Epidermal melanocyte (primary cell): Measurements from ENCODE around the gene CMTM7.

Experiments used
- DNase-seq: peaks from one replicate; pipeline ENCODE4 v3.0.0; 2011; ENCODE audit warnings: low spot score; ENCODE audit not compliant: insufficient read length

CMTM7 gene

DNA sequence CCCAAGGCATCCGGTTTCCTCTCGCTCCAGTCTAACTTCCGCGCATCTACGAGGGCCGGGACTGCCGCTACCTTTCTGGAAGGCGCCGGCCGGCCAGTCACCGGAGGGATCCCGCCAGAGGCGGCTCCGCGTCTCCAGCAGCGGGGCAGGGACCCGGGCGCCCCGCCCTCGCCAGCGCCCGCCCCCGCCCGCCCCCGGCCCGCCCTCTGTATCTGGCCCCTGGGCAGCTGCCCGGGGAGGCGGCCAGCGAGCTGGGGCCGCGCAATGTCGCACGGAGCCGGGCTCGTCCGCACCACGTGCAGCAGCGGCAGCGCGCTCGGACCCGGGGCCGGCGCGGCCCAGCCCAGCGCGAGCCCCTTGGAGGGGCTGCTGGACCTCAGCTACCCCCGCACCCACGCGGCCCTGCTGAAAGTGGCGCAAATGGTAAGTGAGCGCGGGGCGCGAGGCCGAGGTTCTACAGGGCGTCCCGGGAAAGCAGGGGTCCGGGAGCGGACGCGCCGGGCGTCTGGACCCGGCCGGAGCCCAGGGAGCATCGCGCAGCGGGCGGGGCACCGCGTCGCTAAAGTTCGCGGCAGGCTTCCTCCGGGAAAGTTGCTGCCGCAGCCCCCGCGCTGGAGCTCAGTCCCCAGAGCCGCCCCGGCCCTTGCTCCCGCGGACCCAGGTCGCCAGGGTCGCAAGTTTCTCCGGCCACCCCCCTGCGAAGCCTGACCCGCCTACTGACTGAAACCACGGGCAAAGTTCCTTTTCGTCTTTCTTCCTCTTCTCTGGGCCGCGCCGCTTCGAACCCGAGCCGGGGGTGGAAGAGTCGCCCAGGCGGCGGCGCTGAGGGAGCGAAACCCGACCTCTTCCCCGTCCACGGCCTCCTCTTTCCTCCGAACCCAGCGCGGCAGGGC is at the start of gene CMTM7:
Gene CMTM7 (plus strand): TSS at position 211 of the 893 bp plus-strand sequence. CDS start 54 bp downstream, at position 265.
- DNase-seq, result no peak

DNA sequence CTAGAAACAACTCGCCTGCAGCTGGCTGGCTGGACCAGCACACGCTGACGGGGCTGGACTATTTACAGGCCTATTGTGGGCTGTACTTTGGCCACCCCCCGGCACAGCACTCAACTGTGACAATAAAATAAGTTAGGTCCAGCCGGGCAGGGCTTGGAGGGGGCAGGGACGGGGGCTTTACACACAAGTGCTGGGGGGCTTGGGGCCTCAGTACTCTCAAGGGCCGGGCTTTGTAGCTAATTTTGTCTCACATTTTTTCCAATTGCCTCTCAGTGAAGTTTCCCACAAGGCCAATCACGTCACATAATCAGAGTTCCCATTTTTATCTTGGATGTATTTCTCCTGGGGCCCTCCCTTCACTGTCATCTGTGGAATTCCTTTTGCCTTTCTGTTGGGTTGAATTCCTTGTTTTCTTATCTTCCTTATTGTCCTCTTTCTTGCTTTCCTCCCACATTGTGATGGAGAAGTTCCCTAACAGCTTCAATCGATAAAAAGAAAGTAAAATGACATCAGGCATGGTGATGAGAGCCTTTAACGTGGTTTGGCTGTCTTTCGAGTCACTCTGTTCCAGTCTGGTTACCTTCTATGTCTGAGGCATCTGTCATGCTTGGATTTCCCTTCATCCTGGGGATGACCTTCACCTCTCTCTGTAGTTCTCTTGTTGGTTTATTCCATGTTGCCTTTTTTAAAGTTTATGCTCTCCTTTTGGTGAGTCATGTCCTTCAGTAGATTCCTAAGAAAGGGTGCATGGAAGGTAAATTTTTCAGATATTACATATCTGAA is 44.1 kb upstream of the CMTM7 start:
- no peak for DNase-seq

GRCh38 chr3:32349184-32349583 is 42.5 kb upstream of the CMTM7 start:
- DNase-seq, result no peak

- no peak for DNase-seq
These were observed 39.1 kb upstream of the CMTM7 start for GRCh38 chr3:32352563-32352962.

DNA sequence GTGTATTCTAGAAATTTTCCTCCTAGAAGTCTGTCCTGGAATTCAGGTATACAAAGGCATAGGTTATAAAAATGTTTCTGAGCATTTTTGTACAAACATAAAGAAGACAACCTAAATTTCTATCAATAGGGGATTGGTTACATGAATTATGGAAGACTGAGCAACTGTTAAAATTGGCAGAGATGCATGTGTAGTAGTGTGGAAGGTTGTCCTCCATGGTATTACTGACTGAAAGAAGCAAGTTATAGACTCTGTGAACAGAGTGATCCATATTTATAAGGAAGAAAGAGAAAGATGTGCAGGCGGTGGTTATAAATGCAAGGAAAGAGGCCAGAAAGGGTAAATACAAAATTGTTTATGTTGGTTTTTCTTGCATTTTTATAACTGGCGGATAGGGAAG is 38.3 kb upstream of the CMTM7 start:
- no peak for DNase-seq

DNA sequence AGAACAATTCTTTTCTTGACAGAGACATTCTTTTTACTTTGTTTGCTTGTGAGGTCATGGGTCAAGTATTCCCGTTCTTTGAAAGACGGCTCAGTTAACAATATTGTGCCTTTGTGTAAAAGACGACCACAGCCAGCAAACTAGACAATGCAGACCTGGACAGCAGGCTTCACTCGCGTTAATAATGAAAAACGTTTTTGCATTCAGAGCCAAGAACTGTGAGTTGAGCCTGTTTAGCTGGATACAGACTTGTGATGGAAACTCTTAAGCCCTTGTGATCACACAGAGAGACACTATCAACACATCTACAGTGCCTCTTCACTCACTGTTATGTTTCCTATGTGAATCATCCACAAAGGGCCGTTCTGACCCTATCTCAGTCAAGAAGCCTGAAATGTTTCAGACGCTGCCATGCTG is 37.3 kb upstream of the CMTM7 start:
- DNase-seq, result no peak

DNA sequence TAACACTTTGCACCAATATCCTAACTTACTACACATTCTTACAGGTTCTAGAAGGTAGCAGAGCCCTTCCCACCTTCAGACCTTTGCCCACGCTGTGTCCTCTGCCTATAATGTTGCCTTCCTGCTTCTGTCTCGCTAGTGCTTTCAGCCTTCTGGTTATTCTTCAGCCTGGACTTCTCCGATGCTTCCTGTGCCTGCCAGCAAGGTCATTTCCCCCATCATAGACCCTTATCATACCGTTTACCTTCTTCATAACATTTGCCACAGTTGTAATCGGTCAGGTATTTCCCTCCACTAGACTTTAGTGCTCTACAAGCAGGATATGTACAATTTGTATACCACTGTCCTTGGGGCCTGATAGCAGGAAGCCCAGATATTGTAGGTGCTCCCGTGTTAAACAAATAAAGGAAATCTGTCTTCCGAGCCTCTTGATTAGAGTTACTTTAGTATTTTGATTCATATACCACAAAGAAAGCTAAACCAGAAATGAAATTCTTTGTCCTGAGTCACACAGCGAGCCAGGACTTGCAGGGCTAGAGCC is 35.8 kb upstream of the CMTM7 start:
- DNase-seq, result no peak

- DNase-seq, result no peak
These were observed 31.7 kb upstream of the CMTM7 start for GRCh38 chr3:32359766-32360492.

- no peak for DNase-seq
These were observed 31.2 kb upstream of the CMTM7 start for GRCh38 chr3:32360493-32360827.

- DNase-seq, result no peak
These were observed 24.8 kb upstream of the CMTM7 start for GRCh38 chr3:32366638-32367397.

GRCh38 chr3:32367442-32367841 is 24.2 kb upstream of the CMTM7 start:
- no peak for DNase-seq

GRCh38 chr3:32371461-32372212 is 20.0 kb upstream of the CMTM7 start:
- no peak for DNase-seq

GRCh38 chr3:32372213-32372490 is 19.5 kb upstream of the CMTM7 start:
- DNase-seq, result no peak

DNA sequence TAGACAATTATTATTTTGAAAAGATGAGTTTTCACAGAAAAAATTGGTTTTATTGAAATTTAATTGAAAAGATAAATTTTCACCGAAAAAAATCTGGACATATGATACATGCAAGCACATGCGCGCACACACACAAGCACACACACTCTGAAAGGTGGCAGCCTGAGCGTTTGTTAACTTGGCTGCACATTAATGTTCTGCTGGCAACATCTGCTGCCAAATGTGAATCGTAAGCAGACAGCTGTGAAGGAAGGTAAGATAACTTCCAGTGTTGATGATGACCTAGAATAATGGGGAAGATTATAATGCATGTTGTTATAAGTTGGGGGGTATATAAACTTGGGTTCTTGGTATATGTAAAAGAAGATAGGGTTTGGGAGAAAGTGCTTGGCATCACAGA is 18.4 kb upstream of the CMTM7 start:
- no peak for DNase-seq

DNA sequence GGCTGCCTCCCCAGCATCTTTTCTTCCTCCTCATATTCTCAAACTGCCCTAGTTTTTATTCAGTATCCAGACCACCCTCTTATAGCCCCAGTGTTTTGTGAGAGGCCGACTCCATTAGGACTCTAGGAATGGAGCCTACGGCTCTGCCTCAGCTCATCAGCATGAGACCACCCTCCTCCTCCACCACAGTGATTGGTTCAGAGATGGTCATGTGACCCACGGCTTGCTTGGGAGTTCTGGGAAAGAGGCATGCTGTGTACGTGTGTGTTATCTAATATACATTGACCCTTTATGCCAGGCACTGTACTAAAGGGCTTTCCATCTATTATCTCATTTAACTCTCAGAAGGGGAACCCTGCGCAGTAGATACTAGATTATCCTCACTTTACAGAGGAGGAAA is 17.8 kb upstream of the CMTM7 start:
- DNase-seq, result no peak

DNA sequence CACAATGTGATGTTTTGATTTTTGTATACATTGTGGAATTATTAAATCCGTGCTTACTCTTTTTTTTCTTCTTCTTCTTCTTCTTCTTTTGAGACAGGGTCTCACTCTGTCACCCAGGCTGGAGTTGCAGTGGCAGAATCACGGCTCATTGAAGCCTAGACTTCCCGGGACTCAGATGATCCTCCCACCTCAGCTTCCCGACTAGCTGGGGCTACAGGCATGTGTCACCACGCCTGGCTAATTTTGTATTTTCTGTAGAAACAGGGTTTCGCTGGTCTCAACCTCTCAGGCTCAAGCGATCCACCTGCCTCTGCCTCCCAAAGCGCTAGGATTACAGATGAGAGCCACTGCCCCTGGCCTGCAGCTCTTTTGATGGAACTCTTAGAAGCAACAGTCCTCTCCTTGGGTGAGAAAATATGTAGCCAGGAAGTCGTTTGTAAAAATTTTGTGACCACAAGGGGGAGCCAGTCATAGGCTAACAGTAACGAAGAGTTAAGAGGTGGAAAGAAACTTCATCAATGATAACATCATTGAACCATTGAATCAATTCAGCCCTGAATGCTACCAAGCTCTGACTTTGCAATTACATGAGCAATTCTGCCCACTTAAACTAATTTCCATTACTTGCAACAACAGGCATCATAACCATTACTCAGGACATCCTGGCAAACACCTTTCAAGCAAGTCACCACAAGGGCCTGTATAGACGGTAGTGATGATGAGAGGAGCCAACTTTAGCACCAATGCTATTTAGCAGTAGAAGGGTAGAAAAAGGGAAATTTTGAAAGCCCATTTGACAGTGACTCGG is 16.7 kb upstream of the CMTM7 start:
- DNase-seq, result no peak

DNA sequence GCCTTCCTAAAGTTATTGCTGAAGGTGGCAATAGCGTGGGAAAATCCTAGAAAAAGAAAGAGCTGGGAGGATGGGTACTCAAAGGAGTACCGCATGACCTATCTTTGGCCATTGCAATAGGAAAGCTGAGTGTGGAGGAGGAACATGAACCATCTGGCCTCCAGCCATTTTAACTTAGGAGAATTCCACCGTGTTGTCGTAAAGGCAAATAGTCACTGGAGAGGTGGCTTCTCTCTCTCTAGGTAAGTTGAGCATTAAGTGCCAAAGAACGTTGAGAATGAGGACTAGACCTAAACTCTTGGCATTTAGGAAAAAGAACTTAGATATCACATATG is 16.1 kb upstream of the CMTM7 start:
- no peak for DNase-seq

DNA sequence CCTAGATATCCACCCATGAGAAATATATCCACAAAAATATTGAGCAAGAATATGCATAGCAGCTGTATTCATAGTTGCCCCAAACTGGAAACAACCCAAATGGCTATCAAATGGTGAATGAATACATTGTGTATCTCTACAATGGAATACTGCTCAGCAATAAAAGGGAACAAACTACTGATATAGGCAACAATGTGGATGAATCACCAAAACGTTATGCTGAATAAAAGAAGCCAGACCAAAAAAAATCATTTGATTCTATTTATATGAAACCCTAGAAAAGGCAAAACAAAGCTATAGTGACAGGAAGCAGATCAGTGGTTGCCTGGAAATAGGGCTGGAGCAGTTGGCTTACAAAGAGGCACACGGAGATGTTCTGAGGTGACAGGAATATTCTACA is 15.5 kb upstream of the CMTM7 start:
- DNase-seq, result no peak

DNA sequence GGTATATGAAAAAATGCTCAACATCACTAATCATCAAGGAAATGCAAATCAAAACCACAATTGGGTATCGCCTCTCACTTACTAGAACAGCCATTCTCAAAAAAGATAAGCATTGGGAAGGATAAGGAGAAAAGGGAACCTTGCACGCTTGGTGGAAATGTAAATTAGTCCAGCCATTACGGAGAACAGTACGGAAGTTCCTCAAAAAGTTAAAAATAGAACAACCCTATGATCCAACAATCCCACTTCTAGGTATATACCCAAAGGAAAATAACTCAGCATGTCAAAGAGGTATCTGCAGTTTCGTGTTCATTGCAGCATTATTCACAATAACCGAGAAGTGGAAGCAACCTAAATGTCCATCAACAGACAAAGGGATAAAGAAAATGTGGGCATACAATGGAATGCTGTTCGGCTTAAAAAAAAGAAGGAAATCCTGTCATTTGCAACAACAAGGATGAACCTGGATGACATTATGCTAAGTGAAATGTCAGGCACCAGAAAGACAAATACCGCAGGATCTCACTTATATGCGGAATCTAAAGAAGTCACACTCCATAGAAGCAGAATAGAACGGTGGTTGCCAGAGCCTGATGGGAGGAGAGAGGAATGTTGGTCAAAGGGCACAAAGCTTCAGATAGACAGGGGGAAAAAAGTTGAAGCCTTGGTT is 11.7 kb upstream of the CMTM7 start:
- no peak for DNase-seq
